Measurements from ENCODE around the gene MANBA. TPM values are rescaled to one million over a fixed set of nuclear protein-coding genes. Genes with fewer than 3 reads are reported as not detected.
A peak's percentile ranks its signal among the peaks of the same experiment; 100 is the strongest.
"Not testable (repeated sequence)": the region's sequence is repeated elsewhere in the genome, so short reads cannot be mapped to it uniquely, and the experiment has no call there.

The MANBA gene
- total RNA-seq, 1 donor from 2014 or later, result 9.4 TPM

- Mint-ChIP-seq H3K4me3 (ENCODE audit: unreplicated experiment) (no peak overlapping the region), H3K36me3 (ENCODE audit: low read depth, unreplicated experiment) (peaks cover 9% of the 10 kb centered on the region), H3K27me3 (ENCODE audit: unreplicated experiment) (peaks cover 3% of the 10 kb centered on the region), H3K9me3 (ENCODE audit: unreplicated experiment) (no peaks in the 10 kb centered on the region), H3K4me1 (ENCODE audit: unreplicated experiment) (peaks cover 9% of the 10 kb centered on the region), H3K27ac (ENCODE audit: unreplicated experiment) (no peak overlapping the region)
- TF ChIP-seq, protein P1, sequence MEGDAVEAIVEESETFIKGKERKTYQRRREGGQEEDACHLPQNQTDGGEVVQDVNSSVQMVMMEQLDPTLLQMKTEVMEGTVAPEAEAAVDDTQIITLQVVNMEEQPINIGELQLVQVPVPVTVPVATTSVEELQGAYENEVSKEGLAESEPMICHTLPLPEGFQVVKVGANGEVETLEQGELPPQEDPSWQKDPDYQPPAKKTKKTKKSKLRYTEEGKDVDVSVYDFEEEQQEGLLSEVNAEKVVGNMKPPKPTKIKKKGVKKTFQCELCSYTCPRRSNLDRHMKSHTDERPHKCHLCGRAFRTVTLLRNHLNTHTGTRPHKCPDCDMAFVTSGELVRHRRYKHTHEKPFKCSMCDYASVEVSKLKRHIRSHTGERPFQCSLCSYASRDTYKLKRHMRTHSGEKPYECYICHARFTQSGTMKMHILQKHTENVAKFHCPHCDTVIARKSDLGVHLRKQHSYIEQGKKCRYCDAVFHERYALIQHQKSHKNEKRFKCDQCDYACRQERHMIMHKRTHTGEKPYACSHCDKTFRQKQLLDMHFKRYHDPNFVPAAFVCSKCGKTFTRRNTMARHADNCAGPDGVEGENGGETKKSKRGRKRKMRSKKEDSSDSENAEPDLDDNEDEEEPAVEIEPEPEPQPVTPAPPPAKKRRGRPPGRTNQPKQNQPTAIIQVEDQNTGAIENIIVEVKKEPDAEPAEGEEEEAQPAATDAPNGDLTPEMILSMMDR (IDR thresholded peaks at IDR 0.05; ENCODE audit: unreplicated experiment), result no peak
- no peak for DNase-seq (ENCODE audit: low spot score)
Observed at GRCh38 chr4:102620697-102621497, 139.9 kb downstream of the MANBA start.

DNA sequence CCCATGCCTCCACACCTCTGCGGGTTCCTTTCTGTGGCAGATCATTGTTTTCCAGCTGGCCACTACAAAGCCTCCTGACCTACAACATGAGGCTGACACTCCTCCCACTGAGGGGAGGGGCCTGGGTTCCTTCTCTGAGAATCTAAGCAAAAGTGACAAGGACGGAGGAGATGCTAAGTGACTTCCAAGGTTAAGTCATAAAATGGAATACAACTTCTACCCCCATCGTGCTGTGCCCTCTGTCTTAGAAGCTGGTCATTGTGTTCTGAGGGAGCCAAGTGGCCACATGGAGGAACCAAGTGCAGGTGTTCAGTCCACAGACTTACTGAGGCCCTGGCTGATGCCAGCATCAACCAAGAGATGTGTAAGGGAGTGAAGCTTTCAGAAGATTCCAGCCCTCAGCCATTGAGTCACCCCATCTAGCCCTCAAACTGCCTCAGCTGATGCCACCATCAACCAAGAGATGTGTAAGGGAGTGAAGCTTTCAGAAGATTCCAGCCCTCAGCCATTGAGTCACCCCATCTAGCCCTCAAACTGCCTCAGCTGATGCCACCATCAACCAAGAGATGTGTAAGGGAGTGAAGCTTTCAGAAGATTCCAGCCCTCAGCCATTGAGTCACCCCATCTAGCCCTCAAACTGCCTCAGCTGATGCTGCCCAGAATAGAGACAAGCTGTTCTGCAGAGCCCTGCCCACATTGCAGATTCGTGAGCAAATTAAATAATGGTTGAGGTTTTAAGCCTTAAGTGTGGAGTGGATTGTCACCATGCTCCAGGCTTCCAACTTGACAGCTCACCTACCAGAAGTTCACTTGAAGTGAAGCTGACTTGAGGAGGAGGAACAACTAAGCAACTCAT is 140.8 kb downstream of the MANBA start:
- H3K27ac Mint-ChIP-seq (ENCODE audit: unreplicated experiment); H3K4me3 Mint-ChIP-seq (ENCODE audit: unreplicated experiment); DNase-seq (ENCODE audit: low spot score); H3K27me3 Mint-ChIP-seq (ENCODE audit: unreplicated experiment); H3K9me3 Mint-ChIP-seq (ENCODE audit: unreplicated experiment): not testable (repeated sequence)
- peaks cover 16% of the 10 kb centered on the region for H3K36me3 Mint-ChIP-seq (ENCODE audit: low read depth, unreplicated experiment)
- peaks cover 17% of the 10 kb centered on the region for H3K4me1 Mint-ChIP-seq (ENCODE audit: unreplicated experiment)

DNA sequence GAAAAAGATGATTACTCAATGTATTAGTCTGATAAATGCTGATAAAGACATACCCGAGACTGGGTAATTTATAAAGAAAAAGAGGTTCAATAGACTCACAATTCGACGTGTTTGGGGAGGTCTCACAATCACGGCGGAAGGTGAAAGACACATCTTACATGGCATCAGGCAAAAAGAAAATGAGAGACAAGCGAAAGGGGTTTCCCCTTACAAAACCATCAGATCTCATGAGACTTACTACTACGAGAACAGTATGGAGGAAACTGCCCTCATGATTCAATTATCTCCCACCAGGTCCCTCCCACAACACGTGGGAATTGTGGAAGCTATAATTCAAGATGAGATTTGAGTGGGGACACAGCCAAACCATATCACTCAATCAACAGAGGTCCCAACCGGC is 141.7 kb downstream of the MANBA start:
- DNase-seq (ENCODE audit: low spot score); H3K27me3 Mint-ChIP-seq (ENCODE audit: unreplicated experiment); H3K4me3 Mint-ChIP-seq (ENCODE audit: unreplicated experiment); H3K9me3 Mint-ChIP-seq (ENCODE audit: unreplicated experiment); H3K27ac Mint-ChIP-seq (ENCODE audit: unreplicated experiment): not testable (repeated sequence)
- peaks cover 27% of the 10 kb centered on the region for H3K4me1 Mint-ChIP-seq (ENCODE audit: unreplicated experiment)
- peaks cover 25% of the 10 kb centered on the region for H3K36me3 Mint-ChIP-seq (ENCODE audit: low read depth, unreplicated experiment)

DNA sequence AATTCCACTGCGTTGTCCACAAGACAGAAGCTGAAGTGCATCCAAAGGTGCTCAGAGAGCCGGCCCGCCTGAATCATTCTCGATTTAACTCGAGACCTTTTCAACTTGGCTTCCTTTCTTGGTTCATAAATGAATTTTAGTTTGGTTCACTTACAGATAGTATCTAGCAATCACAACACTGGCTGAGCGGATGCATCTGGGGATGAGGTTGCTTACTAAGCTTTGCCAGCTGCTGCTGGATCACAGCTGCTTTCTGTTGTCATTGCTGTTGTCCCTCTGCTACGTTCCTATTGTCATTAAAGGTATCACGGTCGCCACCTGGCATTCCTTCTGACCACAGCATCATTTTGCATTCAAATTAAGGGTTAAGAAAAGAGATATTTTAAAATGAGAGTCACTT is 144.1 kb downstream of the MANBA start:
- Mint-ChIP-seq H3K36me3 (ENCODE audit: low read depth, unreplicated experiment) (peaks cover 46% of the 10 kb centered on the region), H3K4me1 (ENCODE audit: unreplicated experiment) (peaks cover 45% of the 10 kb centered on the region), H3K4me3 (ENCODE audit: unreplicated experiment) (peak overlapping the region; percentile 9), H3K27me3 (ENCODE audit: unreplicated experiment) (peaks cover 7% of the 10 kb centered on the region), H3K9me3 (ENCODE audit: unreplicated experiment) (no peaks in the 10 kb centered on the region), H3K27ac (ENCODE audit: unreplicated experiment) (peak overlapping the region; percentile 80)
- DNase-seq (ENCODE audit: low spot score), result no peak
- TF ChIP-seq, protein P1 (IDR thresholded peaks at IDR 0.05; ENCODE audit: unreplicated experiment), result no peak

DNA sequence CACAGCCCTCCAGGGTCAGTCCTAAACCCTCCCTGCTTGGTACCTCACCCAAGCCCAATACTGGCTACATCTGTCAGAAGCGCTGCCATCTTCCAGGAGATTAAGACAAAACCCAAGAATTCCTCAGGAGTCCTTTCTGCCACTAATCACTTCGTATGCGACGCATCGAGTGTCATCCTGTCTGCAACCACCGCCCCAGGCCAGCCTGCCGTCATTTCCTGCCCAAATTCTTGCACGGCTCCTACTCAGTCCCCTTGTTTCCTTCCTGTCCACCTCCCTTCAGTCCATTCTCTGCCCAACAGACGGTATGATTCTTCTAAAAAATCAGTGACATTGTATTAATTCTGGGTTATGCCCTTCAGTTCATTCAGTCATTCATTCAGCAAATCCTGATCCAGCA is 146.0 kb downstream of the MANBA start:
- Mint-ChIP-seq H3K4me1 (ENCODE audit: unreplicated experiment) (peaks cover 49% of the 10 kb centered on the region), H3K27ac (ENCODE audit: unreplicated experiment) (peak overlapping the region; percentile 72), H3K4me3 (ENCODE audit: unreplicated experiment) (peak overlapping the region; percentile 11), H3K36me3 (ENCODE audit: low read depth, unreplicated experiment) (peaks cover 60% of the 10 kb centered on the region), H3K27me3 (ENCODE audit: unreplicated experiment) (peaks cover 4% of the 10 kb centered on the region), H3K9me3 (ENCODE audit: unreplicated experiment) (no peaks in the 10 kb centered on the region)
- TF ChIP-seq, protein P1 (IDR thresholded peaks at IDR 0.05; ENCODE audit: unreplicated experiment), result no peak
- no peak for DNase-seq (ENCODE audit: low spot score)
